ENCODE data around the gene DAZAP2.

DNA sequence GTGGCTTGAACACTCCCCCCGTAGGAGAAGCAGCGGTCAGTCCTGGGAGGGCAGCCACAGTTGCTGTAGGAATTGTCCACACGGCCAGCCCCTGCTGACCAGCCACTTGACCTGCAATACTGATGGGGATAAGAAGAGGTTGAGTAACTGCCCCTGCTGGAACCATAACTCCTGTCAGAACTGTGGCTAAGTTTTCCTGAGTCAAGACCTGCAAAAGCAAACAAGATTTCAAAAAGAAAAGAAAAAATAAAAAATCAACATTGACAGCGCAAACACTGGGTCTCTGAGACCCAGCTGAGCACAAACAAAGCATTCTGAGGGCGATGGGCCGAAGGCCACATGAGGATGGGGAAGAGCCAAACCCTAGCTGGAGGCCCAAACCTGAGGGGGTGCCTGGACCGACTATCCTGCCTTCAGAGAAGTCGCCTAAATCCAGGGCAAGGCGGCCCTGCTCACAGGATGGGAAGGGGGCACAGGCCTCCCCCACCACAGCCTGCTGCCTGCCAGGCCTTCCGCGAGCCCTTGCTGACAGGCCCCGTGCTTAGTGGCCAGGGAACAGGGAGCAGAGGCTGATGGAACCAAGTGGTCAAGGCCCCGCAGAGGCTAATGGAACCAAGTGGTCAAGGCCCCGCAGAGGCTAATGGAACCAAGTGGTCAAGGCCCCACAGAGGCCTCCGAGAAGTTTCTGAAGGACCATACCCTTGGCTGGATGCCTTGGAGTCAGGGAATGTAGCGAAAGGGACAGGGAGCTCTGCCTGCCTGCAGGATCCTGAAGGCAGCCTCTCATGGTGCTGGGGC, 39.9 kb upstream of the DAZAP2 start:
- TF ChIP-seq, protein P1, sequence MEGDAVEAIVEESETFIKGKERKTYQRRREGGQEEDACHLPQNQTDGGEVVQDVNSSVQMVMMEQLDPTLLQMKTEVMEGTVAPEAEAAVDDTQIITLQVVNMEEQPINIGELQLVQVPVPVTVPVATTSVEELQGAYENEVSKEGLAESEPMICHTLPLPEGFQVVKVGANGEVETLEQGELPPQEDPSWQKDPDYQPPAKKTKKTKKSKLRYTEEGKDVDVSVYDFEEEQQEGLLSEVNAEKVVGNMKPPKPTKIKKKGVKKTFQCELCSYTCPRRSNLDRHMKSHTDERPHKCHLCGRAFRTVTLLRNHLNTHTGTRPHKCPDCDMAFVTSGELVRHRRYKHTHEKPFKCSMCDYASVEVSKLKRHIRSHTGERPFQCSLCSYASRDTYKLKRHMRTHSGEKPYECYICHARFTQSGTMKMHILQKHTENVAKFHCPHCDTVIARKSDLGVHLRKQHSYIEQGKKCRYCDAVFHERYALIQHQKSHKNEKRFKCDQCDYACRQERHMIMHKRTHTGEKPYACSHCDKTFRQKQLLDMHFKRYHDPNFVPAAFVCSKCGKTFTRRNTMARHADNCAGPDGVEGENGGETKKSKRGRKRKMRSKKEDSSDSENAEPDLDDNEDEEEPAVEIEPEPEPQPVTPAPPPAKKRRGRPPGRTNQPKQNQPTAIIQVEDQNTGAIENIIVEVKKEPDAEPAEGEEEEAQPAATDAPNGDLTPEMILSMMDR (conservative IDR thresholded peaks at IDR 0.05; ENCODE audit: low read depth, low read length): no peak
- TF ChIP-seq POLR2A (IDR thresholded peaks at IDR 0.05; ENCODE audit: low read depth, low read length) (no peak), SMC3 (IDR thresholded peaks at IDR 0.05; ENCODE audit: low read depth, low read length) (no peak), RAD21 (IDR thresholded peaks at IDR 0.05; ENCODE audit: low read length) (no peak)
